HG02870 (cell line): Measurements from ENCODE around the gene PLEKHG4.
A peak's percentile ranks its signal among the peaks of the same experiment; 100 is the strongest.

Experiments used
- ATAC-seq: cut with Tn5 transposase; IDR thresholded peaks from one replicate; pipeline ENCODE4 v1.9.1; 2021; ENCODE audit warnings: mild to moderate bottlenecking, moderate library complexity; ENCODE audit not compliant: unreplicated experiment

Gene PLEKHG4

GRCh38 chr16:67283826-67284555 is 4.7 kb downstream of the PLEKHG4 start:
- ATAC-seq, result no peak

- ATAC-seq, result no peak
Observed at GRCh38 chr16:67284699-67285646, 5.6 kb downstream of the PLEKHG4 start.

- ATAC-seq, result no peak
Observed at GRCh38 chr16:67286441-67287235, 7.3 kb downstream of the PLEKHG4 start.

- no peak for ATAC-seq
Observed at GRCh38 chr16:67287960-67288359, 8.6 kb downstream of the PLEKHG4 start.

- ATAC-seq, result no peak
Observed at GRCh38 chr16:67291461-67291860, 12.1 kb downstream of the PLEKHG4 start.

- no peak for ATAC-seq
Observed at GRCh38 chr16:67294171-67294757, 14.9 kb downstream of the PLEKHG4 start.

GRCh38 chr16:67294938-67295361 is 15.6 kb downstream of the PLEKHG4 start:
- no peak for ATAC-seq

GRCh38 chr16:67296420-67296819 is 17.1 kb downstream of the PLEKHG4 start:
- ATAC-seq, result no peak

- no peak for ATAC-seq
Observed at GRCh38 chr16:67298277-67298676, 18.9 kb downstream of the PLEKHG4 start.

GRCh38 chr16:67299269-67299668 is 19.9 kb downstream of the PLEKHG4 start:
- ATAC-seq, result no peak

- ATAC-seq, result no peak
Observed at GRCh38 chr16:67301080-67301782, 21.9 kb downstream of the PLEKHG4 start.

- no peak for ATAC-seq
Observed at GRCh38 chr16:67302076-67302475, 22.7 kb downstream of the PLEKHG4 start.

- ATAC-seq, result no peak
Observed at GRCh38 chr16:67302970-67303369, 23.6 kb downstream of the PLEKHG4 start.

- ATAC-seq, result no peak
Observed at GRCh38 chr16:67304020-67304419, 24.7 kb downstream of the PLEKHG4 start.

GRCh38 chr16:67305216-67306071 is 26.1 kb downstream of the PLEKHG4 start:
- no peak for ATAC-seq

- ATAC-seq, result no peak
Observed at GRCh38 chr16:67310561-67310960, 31.2 kb downstream of the PLEKHG4 start.

- peak; percentile 77 for ATAC-seq
Observed at GRCh38 chr16:67311607-67312488, 32.5 kb downstream of the PLEKHG4 start.

GRCh38 chr16:67312719-67313118 is 33.4 kb downstream of the PLEKHG4 start:
- no peak for ATAC-seq
